T-cell (primary cell): ENCODE data around the gene CPNE8. TPM values are rescaled to one million over a fixed set of nuclear protein-coding genes. Genes with fewer than 3 reads are reported as not detected.

ENCODE experiments used
- ATAC-seq, 4 experiments: fragments of 200-7000 bp in 3 of 4; fragments of 150-1000 bp in 1 of 4; cut with Tn5 transposase; replicated peaks in 1 of 4; 1 replicate in 3 of 4; 2 replicates in 1 of 4; pipeline ENCODE4 v1.10.0; 2021; ENCODE audit warnings: moderate library complexity in 3 of 4, mild to moderate bottlenecking in 2 of 4, moderate number of reproducible peaks in 1 of 4
- CTCF ChIA-PET, 2 donors: fragments of 300-600 bp; sonication (Branson Sonifier 250); formaldehyde crosslinking; loops; one replicate each; lab custom pipeline; 2022; ENCODE audit warnings: antibody characterized with exemption in 2 of 2; lab: Charles Lee
- POLR2A ChIA-PET, 2 donors: fragments of 300-600 bp; sonication (Branson Sonifier 250); formaldehyde crosslinking; loops; one replicate each; lab custom pipeline; 2022; ENCODE audit warnings: antibody characterized with exemption in 2 of 2; lab: Charles Lee
- DNase-seq, 35 experiments: peaks; one replicate each; pipeline versions ENCODE4 v3.0.0 to v3.0.0-alpha.2; 2013 to 2023
- H3K27ac ChIP-seq: one replicate; pipeline ENCODE4 v1.5.1; 2013; ENCODE audit warnings: low read length
- H3K27me3 ChIP-seq, 2 experiments: replicated peaks in 1 of 2; 1 replicate in 1 of 2; 2 replicates in 1 of 2; pipeline versions ENCODE4 v1.6.1 to v1.7.0; 2013; ENCODE audit warnings: low read length in 1 of 2, mixed read lengths in 1 of 2; ENCODE audit not compliant: control insufficient read depth in 2 of 2, insufficient read depth in 2 of 2; ENCODE audit errors: extremely low read depth in 1 of 2
- H3K36me3 ChIP-seq, 2 donors: 1 replicate in 1 of 2; 2 replicates in 1 of 2; pipeline versions ENCODE4 v1.6.1 to v1.7.0; 2013; ENCODE audit warnings: low read length in 1 of 2; ENCODE audit not compliant: control insufficient read depth in 2 of 2, insufficient read depth in 1 of 2; ENCODE audit errors: extremely low read depth in 1 of 2
- H3K4me1 ChIP-seq, 2 experiments: 1 replicate in 1 of 2; 2 replicates in 1 of 2; pipeline versions ENCODE4 v1.6.1 to v1.7.0; 2013; ENCODE audit warnings: low read length in 2 of 2, mixed read lengths in 1 of 2; ENCODE audit not compliant: insufficient read depth in 2 of 2, control insufficient read depth in 1 of 2; ENCODE audit errors: extremely low read depth in 1 of 2
- H3K4me3 ChIP-seq, 2 donors: 1 replicate in 1 of 2; 2 replicates in 1 of 2; pipeline versions ENCODE4 v1.5.1 to v1.7.0; 2013; ENCODE audit warnings: mild to moderate bottlenecking in 2 of 2, low read length in 1 of 2, moderate library complexity in 1 of 2; ENCODE audit not compliant: control insufficient read depth in 1 of 2; ENCODE audit errors: extremely low read depth in 1 of 2
- H3K9me3 ChIP-seq: 2 replicates; pipeline ENCODE4 v1.7.0; 2013
- H3K27ac Mint-ChIP-seq, 2 donors: one replicate each; pipeline ENCODE4 v1.8.0; 2020 to 2021; ENCODE audit warnings: mild to moderate bottlenecking in 2 of 2, mixed read lengths in 2 of 2
- H3K27me3 Mint-ChIP-seq, 2 donors: one replicate each; pipeline ENCODE4 v1.8.0; 2021 to 2022; ENCODE audit warnings: mixed read lengths in 2 of 2
- H3K36me3 Mint-ChIP-seq: one replicate; pipeline ENCODE4 v1.8.0; 2021; ENCODE audit warnings: mixed read lengths
- H3K4me1 Mint-ChIP-seq, 3 donors: one replicate each; pipeline ENCODE4 v1.8.0; 2020 to 2022; ENCODE audit warnings: mixed read lengths in 3 of 3, mild to moderate bottlenecking in 1 of 3
- H3K4me3 Mint-ChIP-seq, 3 donors: one replicate each; pipeline ENCODE4 v1.8.0; 2020 to 2022; ENCODE audit warnings: mild to moderate bottlenecking in 3 of 3, mixed read lengths in 3 of 3, moderate library complexity in 3 of 3
- H3K9me3 Mint-ChIP-seq, 3 donors: one replicate each; pipeline ENCODE4 v1.8.0; 2020 to 2022; ENCODE audit warnings: mixed read lengths in 3 of 3
- WGBS: methylation state at CpG from one replicate; pipeline ENCODE4 v1.1.5; 2013; ENCODE audit warnings: missing lambda C conversion rate; ENCODE audit not compliant: insufficient coverage; 5-methylcytosine and 5-hydroxymethylcytosine counted together
- total RNA-seq, 35 experiments: library from RNA in 6 of 35; stranded (reverse) in 6 of 35; fragments of 120-200 nt in 1 of 35; gene quantifications; one replicate each; pipeline versions ENCODE4 v1.2.1 to v1.2.4 and lab custom pipeline; 2013 to 2026

Gene CPNE8
- total RNA-seq, 5 donors from 2014 or later (not counting 1 experiment from before 2014, with no cell fraction given): 1.8 to 6.1 (median 2.3) TPM

DNA sequence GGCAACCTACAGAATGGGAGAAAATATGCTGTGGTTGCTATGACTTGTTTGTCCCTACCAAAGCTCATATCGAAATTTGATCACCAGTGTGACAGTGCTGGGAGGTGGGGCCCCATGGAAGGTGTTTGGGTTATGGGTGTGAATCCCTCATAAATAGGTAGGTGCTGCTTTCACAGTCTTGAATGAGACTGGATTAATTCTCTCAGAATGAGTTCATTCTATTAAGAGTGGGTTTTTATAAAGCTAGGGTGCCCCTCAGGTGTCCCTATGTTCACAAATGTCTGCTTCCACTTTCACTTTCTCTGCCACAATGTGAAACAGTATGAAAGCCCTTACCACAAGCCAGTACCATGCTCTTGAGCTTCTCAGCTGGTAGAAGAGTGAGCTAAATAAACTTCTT, 133.5 kb downstream of the CPNE8 start:
- H3K27me3 Mint-ChIP-seq: no peaks in the 10 kb centered on the region
- peak overlapping the region; percentile 49 to 75 for H3K27ac Mint-ChIP-seq
- Histone ChIP-seq H3K27me3 (no peaks in the 10 kb centered on the region), H3K4me1 (no peaks in the 10 kb centered on the region), H3K4me3 (no peak overlapping the region), H3K9me3 (no peaks in the 10 kb centered on the region), H3K27ac (no peak overlapping the region), H3K36me3 (no peaks in the 10 kb centered on the region)
- WGBS: no CpG with 5 or more reads among the region's 1 CpG
- peak in 1 of 35 experiments; percentile 37 for DNase-seq
- ChIA-PET CTCF (no interaction called here), POLR2A (interaction anchor here in 1 of 2 donors (0.6 kb wide), 1 partner anchor 14 kb away, joined by 3 read pairs; no protein-coding TSS in a partner anchor)
- H3K9me3 Mint-ChIP-seq: no peaks in the 10 kb centered on the region
- peak overlapping the region; percentile 37 to 67 (median 50) for H3K4me3 Mint-ChIP-seq
- peak; percentile 55 to 71 (median 66) for ATAC-seq
- H3K36me3 Mint-ChIP-seq: no peaks in the 10 kb centered on the region
- peaks cover 0 to 10% (median 7%) of the 10 kb centered on the region in 3 donors for H3K4me1 Mint-ChIP-seq

DNA sequence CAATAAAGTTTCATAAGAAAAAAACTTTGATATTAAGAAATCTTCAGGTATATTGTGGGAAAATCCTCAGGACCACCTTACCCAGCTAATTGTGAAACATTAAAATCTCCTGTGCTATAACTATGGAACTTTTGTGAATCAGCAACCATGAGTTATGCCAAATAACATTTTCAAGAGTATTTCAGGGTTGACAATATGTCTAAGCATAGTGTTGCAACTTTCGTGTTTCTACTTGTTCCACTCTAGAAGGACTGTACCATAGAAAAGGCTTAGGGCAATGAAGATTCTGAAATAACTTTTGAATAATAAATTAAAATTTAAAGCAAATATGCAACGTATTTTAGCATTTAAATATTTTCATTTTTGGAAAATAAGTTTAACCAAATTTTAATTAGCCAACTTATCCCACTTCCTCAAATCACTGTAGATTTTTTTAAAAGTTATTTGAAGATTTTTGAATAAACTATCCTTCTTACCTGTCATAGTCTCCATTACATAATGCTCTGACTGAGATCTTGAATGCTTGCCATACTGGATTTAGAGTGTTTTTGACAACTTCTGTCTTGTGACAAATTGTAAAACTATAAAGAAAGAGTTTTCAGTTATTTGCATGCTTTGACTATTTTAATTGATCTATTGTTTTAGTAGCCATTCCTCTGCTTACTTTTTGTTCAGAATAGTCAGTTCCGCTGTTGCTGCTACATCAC, 143.6 kb downstream of the CPNE8 start:
- DNase-seq: no peak
- no peak for ATAC-seq
- H3K9me3 ChIP-seq: no peaks in the 10 kb centered on the region
- Mint-ChIP-seq H3K9me3 (peaks cover 0 to 6% (median 5%) of the 10 kb centered on the region in 3 donors), H3K27ac (no peak overlapping the region), H3K27me3 (no peaks in the 10 kb centered on the region), H3K4me3 (no peak overlapping the region), H3K4me1 (no peaks in the 10 kb centered on the region), H3K36me3 (peaks cover 18% of the 10 kb centered on the region)
- WGBS: no CpG with 5 or more reads among the region's 3 CpGs
- no peaks in the 10 kb centered on the region for H3K36me3 ChIP-seq
- ChIA-PET POLR2A (no interaction called here), CTCF (no interaction called here)
- no peak overlapping the region for H3K4me3 ChIP-seq
- H3K4me1 ChIP-seq: no peaks in the 10 kb centered on the region
- H3K27ac ChIP-seq: no peak overlapping the region
- H3K27me3 ChIP-seq: no peaks in the 10 kb centered on the region

DNA sequence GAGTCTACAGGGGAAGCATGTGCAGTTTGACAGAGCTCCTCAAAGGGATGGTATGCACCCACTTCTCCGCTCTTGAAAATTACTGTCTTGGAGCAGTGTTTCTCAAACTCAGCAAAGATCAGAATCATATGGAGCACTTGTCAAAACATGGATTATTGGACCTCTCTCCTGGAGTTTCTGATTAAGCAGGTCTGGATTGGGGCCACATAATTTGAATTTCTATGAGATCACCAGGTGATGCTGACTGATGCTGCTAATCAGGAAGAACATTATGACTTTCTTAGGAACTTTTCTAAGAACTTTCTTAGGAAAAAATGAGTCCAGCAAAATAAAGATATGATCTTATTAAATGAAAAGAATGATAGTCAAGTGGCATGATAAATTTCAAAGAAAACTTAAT, 144.3 kb downstream of the CPNE8 start:
- POLR2A ChIA-PET: no interaction called here
- 100% methylated on average over 1 of the region's 1 CpG for WGBS
- CTCF ChIA-PET: no interaction called here

DNA sequence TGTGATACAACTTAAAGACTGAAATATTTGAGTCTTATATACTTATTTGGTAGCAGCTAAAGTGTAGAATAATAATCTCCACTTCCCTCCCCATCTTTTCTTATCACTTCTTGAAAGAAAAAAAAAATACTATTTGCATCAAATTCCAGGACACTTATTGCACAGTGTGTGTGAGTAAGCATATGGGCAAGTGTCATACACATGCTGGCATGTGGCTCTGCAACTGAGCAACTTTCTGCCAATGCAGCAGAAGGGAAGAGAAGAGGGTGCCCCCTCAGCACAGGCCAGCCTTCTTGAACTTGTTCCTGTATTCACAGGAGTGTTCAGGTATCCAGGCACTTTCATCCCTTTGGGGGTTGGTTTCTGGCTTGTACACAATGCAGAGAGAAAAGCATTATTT, 145.8 kb downstream of the CPNE8 start:
- Mint-ChIP-seq H3K27ac (no peak overlapping the region), H3K9me3 (peaks cover 0 to 6% (median 5%) of the 10 kb centered on the region in 3 donors), H3K4me3 (no peak overlapping the region), H3K4me1 (no peaks in the 10 kb centered on the region), H3K27me3 (no peaks in the 10 kb centered on the region), H3K36me3 (peaks cover 18% of the 10 kb centered on the region)
- DNase-seq (no peak), ATAC-seq (no peak)
- ChIA-PET POLR2A (no interaction called here), CTCF (no interaction called here)
- Histone ChIP-seq H3K4me1 (no peaks in the 10 kb centered on the region), H3K27ac (no peak overlapping the region), H3K27me3 (no peaks in the 10 kb centered on the region), H3K36me3 (no peaks in the 10 kb centered on the region), H3K4me3 (no peak overlapping the region), H3K9me3 (no peaks in the 10 kb centered on the region)

More for the DNA sequence above, 144.3 kb downstream of the CPNE8 start:
- H3K36me3 ChIP-seq: no peaks in the 10 kb centered on the region
- H3K27me3 ChIP-seq: no peaks in the 10 kb centered on the region
- Mint-ChIP-seq H3K27me3 (no peaks in the 10 kb centered on the region), H3K27ac (no peak overlapping the region), H3K36me3 (peaks cover 18% of the 10 kb centered on the region), H3K4me3 (no peak overlapping the region), H3K4me1 (no peaks in the 10 kb centered on the region), H3K9me3 (peaks cover 0 to 6% (median 5%) of the 10 kb centered on the region in 3 donors)
- DNase-seq (no peak), ATAC-seq (no peak)
- no peaks in the 10 kb centered on the region for H3K4me1 ChIP-seq
- no peak overlapping the region for H3K27ac ChIP-seq
- H3K4me3 ChIP-seq: no peak overlapping the region
- no peaks in the 10 kb centered on the region for H3K9me3 ChIP-seq

DNA sequence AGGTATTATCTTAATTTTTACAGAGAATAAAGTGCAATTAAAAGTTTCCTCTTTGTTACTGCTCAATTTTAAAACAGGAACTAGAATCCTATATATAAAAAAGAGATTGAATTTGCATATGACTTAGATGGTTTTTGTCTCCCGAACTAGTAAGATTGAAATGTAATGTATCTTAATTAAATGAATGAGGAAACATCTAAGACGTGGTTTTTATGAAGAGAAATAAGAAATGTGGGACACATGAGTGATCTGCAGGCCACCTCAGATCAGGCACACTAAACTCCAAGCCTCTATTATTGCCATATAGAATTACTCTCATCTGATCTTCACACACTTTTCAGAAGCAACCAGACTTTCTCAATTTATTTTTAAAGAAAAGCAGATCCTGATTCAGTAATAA, 158.6 kb downstream of the CPNE8 start:
- no peaks in the 10 kb centered on the region for H3K9me3 ChIP-seq
- H3K4me3 ChIP-seq: no peak overlapping the region
- no peaks in the 10 kb centered on the region for H3K27me3 Mint-ChIP-seq
- peaks cover 10% of the 10 kb centered on the region for H3K36me3 Mint-ChIP-seq
- DNase-seq (no peak), ATAC-seq (no peak)
- H3K4me3 Mint-ChIP-seq: no peak overlapping the region
- no peaks in the 10 kb centered on the region for H3K4me1 Mint-ChIP-seq
- no peaks in the 10 kb centered on the region for H3K4me1 ChIP-seq
- H3K27ac Mint-ChIP-seq: no peak overlapping the region
- no peaks in the 10 kb centered on the region for H3K36me3 ChIP-seq
- CTCF ChIA-PET: no interaction called here
- peaks cover 2 to 16% (median 7%) of the 10 kb centered on the region in 3 donors for H3K9me3 Mint-ChIP-seq
- WGBS: no CpG with 5 or more reads among the region's 2 CpGs
- no peak overlapping the region for H3K27ac ChIP-seq
- no peaks in the 10 kb centered on the region for H3K27me3 ChIP-seq
- POLR2A ChIA-PET: no interaction called here

DNA sequence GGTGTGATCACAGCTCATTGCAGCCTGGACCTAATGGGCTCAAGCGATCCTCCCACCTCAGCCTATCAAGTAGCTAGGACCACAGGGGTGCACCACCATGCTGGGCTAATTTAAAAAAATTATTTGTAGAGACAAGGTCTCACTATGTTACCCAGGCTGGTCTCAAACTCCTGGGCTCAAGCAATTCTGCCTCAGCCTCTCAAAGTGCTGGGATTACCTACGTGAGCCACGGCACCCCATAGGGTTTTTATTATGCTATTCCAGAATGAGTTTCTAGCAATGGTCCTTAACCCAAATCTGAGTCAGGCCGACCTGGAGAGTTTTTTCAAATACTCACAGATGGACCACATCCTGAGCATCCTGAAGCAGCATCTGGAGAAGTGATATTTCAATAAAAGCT, 159.8 kb downstream of the CPNE8 start:
- Histone ChIP-seq H3K9me3 (no peaks in the 10 kb centered on the region), H3K4me3 (no peak overlapping the region), H3K27me3 (no peaks in the 10 kb centered on the region), H3K4me1 (no peaks in the 10 kb centered on the region), H3K36me3 (no peaks in the 10 kb centered on the region), H3K27ac (no peak overlapping the region)
- ATAC-seq (no peak), DNase-seq (no peak)
- H3K36me3 Mint-ChIP-seq: peaks cover 7% of the 10 kb centered on the region
- no peaks in the 10 kb centered on the region for H3K27me3 Mint-ChIP-seq
- no peaks in the 10 kb centered on the region for H3K4me1 Mint-ChIP-seq
- no peak overlapping the region for H3K4me3 Mint-ChIP-seq
- H3K9me3 Mint-ChIP-seq: peaks cover 0 to 12% (median 7%) of the 10 kb centered on the region in 3 donors
- 100% methylated on average over 2 of the region's 4 CpGs for WGBS
- no peak overlapping the region for H3K27ac Mint-ChIP-seq
- POLR2A ChIA-PET: no interaction called here
- CTCF ChIA-PET: no interaction called here
